ENCODE data around the gene CCDC40. TPM values are rescaled to one million over a fixed set of nuclear protein-coding genes. Genes with fewer than 3 reads are reported as not detected.

Gene CCDC40, protein sequence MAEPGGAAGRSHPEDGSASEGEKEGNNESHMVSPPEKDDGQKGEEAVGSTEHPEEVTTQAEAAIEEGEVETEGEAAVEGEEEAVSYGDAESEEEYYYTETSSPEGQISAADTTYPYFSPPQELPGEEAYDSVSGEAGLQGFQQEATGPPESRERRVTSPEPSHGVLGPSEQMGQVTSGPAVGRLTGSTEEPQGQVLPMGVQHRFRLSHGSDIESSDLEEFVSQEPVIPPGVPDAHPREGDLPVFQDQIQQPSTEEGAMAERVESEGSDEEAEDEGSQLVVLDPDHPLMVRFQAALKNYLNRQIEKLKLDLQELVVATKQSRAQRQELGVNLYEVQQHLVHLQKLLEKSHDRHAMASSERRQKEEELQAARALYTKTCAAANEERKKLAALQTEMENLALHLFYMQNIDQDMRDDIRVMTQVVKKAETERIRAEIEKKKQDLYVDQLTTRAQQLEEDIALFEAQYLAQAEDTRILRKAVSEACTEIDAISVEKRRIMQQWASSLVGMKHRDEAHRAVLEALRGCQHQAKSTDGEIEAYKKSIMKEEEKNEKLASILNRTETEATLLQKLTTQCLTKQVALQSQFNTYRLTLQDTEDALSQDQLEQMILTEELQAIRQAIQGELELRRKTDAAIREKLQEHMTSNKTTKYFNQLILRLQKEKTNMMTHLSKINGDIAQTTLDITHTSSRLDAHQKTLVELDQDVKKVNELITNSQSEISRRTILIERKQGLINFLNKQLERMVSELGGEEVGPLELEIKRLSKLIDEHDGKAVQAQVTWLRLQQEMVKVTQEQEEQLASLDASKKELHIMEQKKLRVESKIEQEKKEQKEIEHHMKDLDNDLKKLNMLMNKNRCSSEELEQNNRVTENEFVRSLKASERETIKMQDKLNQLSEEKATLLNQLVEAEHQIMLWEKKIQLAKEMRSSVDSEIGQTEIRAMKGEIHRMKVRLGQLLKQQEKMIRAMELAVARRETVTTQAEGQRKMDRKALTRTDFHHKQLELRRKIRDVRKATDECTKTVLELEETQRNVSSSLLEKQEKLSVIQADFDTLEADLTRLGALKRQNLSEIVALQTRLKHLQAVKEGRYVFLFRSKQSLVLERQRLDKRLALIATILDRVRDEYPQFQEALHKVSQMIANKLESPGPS
- total RNA-seq: 3.5 TPM in 2 replicates

GRCh38 chr17:80035937-80036714 lies at the start of gene CCDC40:
Gene CCDC40 (plus strand): TSS chr17:80036642. CDS start chr17:80036663, 21 bp downstream.

GRCh38 chr17:80035687-80035936 lies 830 bp upstream of the CCDC40 start, which contains the start of gene TBC1D16:
Gene TBC1D16 (minus strand): TSS chr17:80035872. CDS start chr17:80013547, 22,325 bp downstream.

GRCh38 chr17:80101011-80101945 lies 64.8 kb downstream of the CCDC40 start, which contains the start of gene GAA:
Gene GAA (plus strand): TSS chr17:80101581. CDS start chr17:80104587, 3,006 bp downstream.

DNA sequence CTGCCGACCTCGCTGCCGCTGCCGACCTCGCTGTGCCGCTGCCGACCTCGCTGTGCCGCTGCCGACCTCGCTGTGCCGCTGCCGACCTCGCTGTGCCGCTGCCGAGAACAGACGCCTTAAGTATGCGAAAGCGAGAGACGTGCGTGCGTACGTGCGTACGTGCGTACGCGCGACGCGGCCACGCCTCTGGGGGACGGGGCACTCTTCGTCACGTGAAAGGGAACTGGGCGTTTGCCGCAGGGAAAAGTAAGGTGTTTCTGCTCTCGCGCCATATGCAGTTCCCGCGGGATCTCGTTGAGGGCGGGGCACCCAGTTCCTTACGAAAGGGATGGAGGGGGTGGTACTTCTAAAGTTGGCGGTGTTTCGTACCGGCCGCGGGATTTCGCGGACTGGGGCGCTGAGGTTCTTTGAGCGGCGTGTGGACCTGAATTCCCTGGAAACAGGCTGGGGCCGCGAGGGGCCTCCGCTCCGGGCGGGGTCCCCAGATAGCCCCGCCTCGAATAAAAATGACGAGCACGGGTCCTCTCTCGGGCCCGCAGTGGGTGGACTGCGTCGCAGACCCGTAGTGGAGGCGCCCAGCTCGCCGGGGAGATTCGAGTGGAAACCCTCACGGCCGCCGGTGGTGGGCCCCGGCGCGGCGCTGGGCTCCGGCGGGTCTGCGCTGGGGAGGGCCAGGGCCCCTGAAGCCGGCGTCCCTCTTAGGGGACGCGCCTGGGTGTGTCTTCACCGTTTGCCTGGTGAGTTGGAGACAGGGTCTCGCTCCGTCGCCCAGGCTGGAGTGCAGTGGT lies 110.8 kb downstream of the CCDC40 start, which contains the start of gene EIF4A3:
Gene EIF4A3 (minus strand): TSS at position 94 of the 788 bp plus-strand sequence. CDS start 167 bp downstream, outside the sequence.

Other genes with a start within 250 kb of the CCDC40 start
- gene CBX8, start 239.6 kb upstream of the CCDC40 start, total RNA-seq: 2.5 and 5.6 TPM in 2 replicates
- gene CBX4, start 197.2 kb upstream of the CCDC40 start, total RNA-seq: 5.5 and 6.5 TPM in 2 replicates
- 41.0 and 51.4 TPM in 2 replicates for gene TBC1D16, start 770 bp upstream of the CCDC40 start, total RNA-seq
- gene GAA, start 64.9 kb downstream of the CCDC40 start, total RNA-seq: 18.6 and 37.5 TPM in 2 replicates
- gene EIF4A3, start 110.5 kb downstream of the CCDC40 start, total RNA-seq: 86.5 and 161 TPM in 2 replicates
- gene CARD14, start 133.4 kb downstream of the CCDC40 start, total RNA-seq: 0.26 and 0.47 TPM in 2 replicates
- gene SGSH, start 183.7 kb downstream of the CCDC40 start, total RNA-seq: 18.0 and 19.7 TPM in 2 replicates
- 9.9 and 10.3 TPM in 2 replicates for gene SLC26A11, start 183.8 kb downstream of the CCDC40 start, total RNA-seq
- 111 and 153 TPM in 2 replicates for gene RNF213, start 224.2 kb downstream of the CCDC40 start, total RNA-seq